ENCODE results near the gene URB2.
A peak's percentile ranks its signal among the peaks of the same experiment; 100 is the strongest.
"Not testable (repeated sequence)": the region's sequence is repeated elsewhere in the genome, so short reads cannot be mapped to it uniquely, and the experiment has no call there.

Gene URB2

DNA sequence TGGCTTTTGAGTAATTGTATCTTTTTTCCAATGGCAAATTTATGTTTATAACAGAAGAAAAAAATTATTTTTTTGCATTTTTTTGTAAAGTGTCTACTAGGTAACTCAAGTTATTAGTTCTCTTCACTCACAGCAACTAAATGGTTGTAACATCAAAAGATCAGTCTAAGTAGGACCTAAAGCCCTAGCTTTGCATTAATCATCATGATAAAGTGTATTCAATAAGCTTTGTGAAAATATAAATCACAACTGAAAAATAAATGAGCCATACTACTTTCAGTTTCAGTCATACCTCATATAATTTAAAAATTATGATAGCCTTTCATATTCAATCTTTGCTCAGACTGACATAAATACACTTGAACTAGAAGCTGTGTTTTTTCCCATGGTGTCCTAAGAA, 7.0 kb upstream of the URB2 start:
- H3K36me3 ChIP-seq (ENCODE audit: insufficient read depth, low read length): peaks cover 3% of the 10 kb centered on the region
- H3K27ac ChIP-seq (ENCODE audit: low read depth, low read length): no peak overlapping the region
- no peak overlapping the region for H3K4me3 ChIP-seq (ENCODE audit: low read depth in 1 of 2, low read length in 2 of 2)
- H3K9ac ChIP-seq (ENCODE audit: low read length): no peak overlapping the region
- no peaks in the 10 kb centered on the region for H3K27me3 ChIP-seq (ENCODE audit: control insufficient read depth in 1 of 2, insufficient read depth in 2 of 2, low read length in 2 of 2)
- H3K9me3 ChIP-seq (ENCODE audit: low read length): no peaks in the 10 kb centered on the region
- H3K4me1 ChIP-seq (ENCODE audit: insufficient read depth, low read length): peaks cover 16% of the 10 kb centered on the region

DNA sequence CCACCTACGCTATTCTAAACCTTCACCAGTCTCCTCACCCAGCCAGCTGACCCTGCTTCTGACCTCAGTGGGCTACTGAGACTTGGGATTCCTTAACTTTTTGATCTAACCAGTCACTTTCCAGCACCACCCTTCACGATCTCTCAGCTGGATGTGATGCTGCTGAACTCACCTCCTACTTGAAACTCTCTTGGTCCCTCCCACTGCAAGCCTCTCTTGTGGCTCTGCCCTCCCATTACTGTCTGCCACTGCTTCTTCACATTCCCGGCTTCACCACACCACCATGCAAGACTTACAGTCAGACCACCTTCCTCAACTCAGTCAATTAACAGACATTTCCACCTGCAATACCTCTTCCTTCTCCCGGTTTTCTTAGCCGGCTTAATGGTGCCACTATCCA, 6.4 kb upstream of the URB2 start:
- H3K27me3 ChIP-seq (ENCODE audit: control insufficient read depth in 1 of 2, insufficient read depth in 2 of 2, low read length in 2 of 2): no peaks in the 10 kb centered on the region
- no peak overlapping the region for H3K27ac ChIP-seq (ENCODE audit: low read depth, low read length)
- H3K9me3 ChIP-seq (ENCODE audit: low read length): no peaks in the 10 kb centered on the region
- peaks cover 22% of the 10 kb centered on the region for H3K4me1 ChIP-seq (ENCODE audit: insufficient read depth, low read length)
- H3K36me3 ChIP-seq (ENCODE audit: insufficient read depth, low read length): no peaks in the 10 kb centered on the region
- no peak overlapping the region for H3K4me3 ChIP-seq (ENCODE audit: low read depth in 1 of 2, low read length in 2 of 2)
- no peak overlapping the region for H3K9ac ChIP-seq (ENCODE audit: low read length)

DNA sequence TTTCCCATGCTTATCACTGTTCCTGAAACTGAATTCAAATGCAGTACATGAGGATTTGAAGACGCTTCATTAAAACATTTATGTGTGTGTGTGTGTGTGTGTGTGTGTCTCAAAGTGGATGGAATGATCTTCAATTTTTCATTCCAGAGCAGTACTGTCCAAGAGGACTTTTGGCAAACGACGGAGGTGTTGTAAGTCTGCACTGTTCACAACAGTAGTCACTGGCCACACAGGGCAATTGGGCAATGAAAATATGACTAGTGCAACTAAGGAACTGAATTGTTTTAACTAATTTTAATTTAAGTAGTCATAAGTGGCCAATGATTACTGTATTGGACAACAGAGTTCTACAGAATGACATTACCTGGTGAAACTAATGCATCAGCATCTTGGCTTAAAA, 5.2 kb upstream of the URB2 start:
- Histone ChIP-seq H3K27ac (ENCODE audit: low read depth, low read length) (no peak overlapping the region), H3K4me1 (ENCODE audit: insufficient read depth, low read length) (peaks cover 25% of the 10 kb centered on the region), H3K4me3 (ENCODE audit: low read depth in 1 of 2, low read length in 2 of 2) (no peak overlapping the region)

DNA sequence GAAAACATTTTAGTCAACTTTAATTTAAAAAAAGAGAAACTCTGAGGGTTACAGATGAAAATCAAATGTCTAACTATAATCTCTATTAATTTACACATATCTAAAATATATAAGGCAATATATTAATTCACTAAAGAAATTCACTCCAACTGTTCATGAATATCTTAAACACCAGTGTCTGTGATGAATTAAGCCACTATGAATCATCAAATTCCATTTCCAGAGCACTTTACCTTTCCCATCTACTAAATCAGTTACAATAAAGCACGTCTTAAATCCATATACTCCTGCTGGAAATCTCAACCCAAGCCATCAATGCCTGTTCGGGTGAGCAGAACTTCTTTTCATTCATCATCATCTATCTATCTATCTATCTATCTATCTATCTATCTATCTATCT, 4.4 kb upstream of the URB2 start:
- Histone ChIP-seq H3K4me3 (ENCODE audit: low read depth in 1 of 2, low read length in 2 of 2) (no peak overlapping the region), H3K9ac (ENCODE audit: low read length) (no peak overlapping the region), H3K36me3 (ENCODE audit: insufficient read depth, low read length) (no peaks in the 10 kb centered on the region), H3K27ac (ENCODE audit: low read depth, low read length) (no peak overlapping the region), H3K27me3 (ENCODE audit: control insufficient read depth in 1 of 2, insufficient read depth in 2 of 2, low read length in 2 of 2) (no peaks in the 10 kb centered on the region), H3K4me1 (ENCODE audit: insufficient read depth, low read length) (peaks cover 25% of the 10 kb centered on the region), H3K9me3 (ENCODE audit: low read length) (no peaks in the 10 kb centered on the region)

More for the DNA sequence above, 5.2 kb upstream of the URB2 start:
- no peaks in the 10 kb centered on the region for H3K36me3 ChIP-seq (ENCODE audit: insufficient read depth, low read length)
- no peaks in the 10 kb centered on the region for H3K27me3 ChIP-seq (ENCODE audit: control insufficient read depth in 1 of 2, insufficient read depth in 2 of 2, low read length in 2 of 2)
- no peak overlapping the region for H3K9ac ChIP-seq (ENCODE audit: low read length)
- H3K9me3 ChIP-seq (ENCODE audit: low read length): no peaks in the 10 kb centered on the region

DNA sequence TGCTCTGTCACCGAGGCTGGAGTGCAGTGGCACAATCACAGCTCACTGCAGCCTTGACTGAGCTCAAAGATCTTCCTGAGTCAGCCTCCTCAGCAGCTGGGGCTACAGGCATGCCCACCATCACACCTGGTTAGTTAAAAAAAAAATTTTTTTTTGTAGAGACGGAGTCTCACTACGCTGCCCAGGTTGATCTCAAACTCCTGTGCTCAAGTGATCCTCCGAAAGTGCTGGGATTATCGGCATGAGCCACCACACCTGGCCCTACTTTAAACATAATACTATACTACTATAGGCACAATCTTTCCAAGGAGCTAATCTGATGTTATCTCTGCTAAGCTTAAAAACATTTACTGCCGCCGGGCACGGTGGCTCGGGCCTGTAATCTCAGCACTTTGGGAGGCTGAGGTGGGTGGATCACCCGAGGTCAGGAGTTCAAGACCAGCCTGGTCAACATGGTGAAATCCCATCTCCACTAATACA, 3.4 kb upstream of the URB2 start:
- H3K4me3 ChIP-seq (ENCODE audit: low read depth in 1 of 2, low read length in 2 of 2); H3K36me3 ChIP-seq (ENCODE audit: insufficient read depth, low read length); H3K9me3 ChIP-seq (ENCODE audit: low read length); H3K9ac ChIP-seq (ENCODE audit: low read length); H3K27me3 ChIP-seq (ENCODE audit: control insufficient read depth in 1 of 2, insufficient read depth in 2 of 2, low read length in 2 of 2); H3K27ac ChIP-seq (ENCODE audit: low read depth, low read length): not testable (repeated sequence)
- H3K4me1 ChIP-seq (ENCODE audit: insufficient read depth, low read length): peaks cover 33% of the 10 kb centered on the region

DNA sequence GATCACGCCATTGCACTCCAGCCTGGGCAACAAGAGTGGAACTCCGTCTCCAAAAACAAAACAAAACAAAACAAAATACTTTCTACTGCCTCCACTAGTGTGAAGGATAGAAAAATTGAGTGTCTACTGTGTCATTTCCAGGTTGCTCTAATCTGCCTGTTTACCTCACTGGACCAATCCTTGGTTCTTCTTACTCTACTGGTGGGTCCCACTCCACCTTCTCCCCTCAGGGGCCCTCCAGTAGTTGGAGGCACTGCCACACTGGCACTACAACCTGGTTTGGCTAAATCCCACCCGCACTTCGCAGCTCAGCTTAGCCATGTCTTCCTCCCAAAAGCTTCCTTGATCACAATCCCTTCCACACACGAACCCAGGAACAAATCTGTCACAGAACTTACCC, 2.8 kb upstream of the URB2 start:
- Histone ChIP-seq H3K36me3 (ENCODE audit: insufficient read depth, low read length) (no peaks in the 10 kb centered on the region), H3K27ac (ENCODE audit: low read depth, low read length) (no peak overlapping the region), H3K27me3 (ENCODE audit: control insufficient read depth in 1 of 2, insufficient read depth in 2 of 2, low read length in 2 of 2) (no peaks in the 10 kb centered on the region), H3K9me3 (ENCODE audit: low read length) (no peaks in the 10 kb centered on the region), H3K4me3 (ENCODE audit: low read depth in 1 of 2, low read length in 2 of 2) (no peak overlapping the region), H3K9ac (ENCODE audit: low read length) (no peak overlapping the region), H3K4me1 (ENCODE audit: insufficient read depth, low read length) (peaks cover 33% of the 10 kb centered on the region)

DNA sequence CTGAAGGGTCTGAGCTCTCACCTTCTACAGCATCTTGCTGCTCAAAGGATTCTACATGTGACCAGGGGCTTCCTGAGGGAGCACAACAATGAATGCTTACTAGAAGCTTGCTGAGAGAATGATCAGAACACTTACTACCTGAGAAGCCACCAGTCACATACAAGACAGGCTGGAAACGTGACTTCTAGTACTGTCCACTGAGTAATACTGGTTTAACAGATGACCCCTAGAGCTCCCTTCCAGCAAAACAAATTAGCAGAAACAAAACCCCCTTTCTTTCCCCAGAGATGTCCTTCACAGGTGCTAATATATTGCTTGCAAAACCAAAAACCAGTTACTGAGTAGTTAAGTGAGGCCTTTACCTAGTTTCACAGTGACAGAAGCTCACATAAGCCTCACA, 2.2 kb upstream of the URB2 start:
- Histone ChIP-seq H3K27me3 (ENCODE audit: control insufficient read depth in 1 of 2, insufficient read depth in 2 of 2, low read length in 2 of 2) (no peaks in the 10 kb centered on the region), H3K4me3 (ENCODE audit: low read depth in 1 of 2, low read length in 2 of 2) (no peak overlapping the region), H3K9me3 (ENCODE audit: low read length) (no peaks in the 10 kb centered on the region), H3K36me3 (ENCODE audit: insufficient read depth, low read length) (no peaks in the 10 kb centered on the region), H3K27ac (ENCODE audit: low read depth, low read length) (no peak overlapping the region), H3K9ac (ENCODE audit: low read length) (no peak overlapping the region), H3K4me1 (ENCODE audit: insufficient read depth, low read length) (peaks cover 33% of the 10 kb centered on the region)

DNA sequence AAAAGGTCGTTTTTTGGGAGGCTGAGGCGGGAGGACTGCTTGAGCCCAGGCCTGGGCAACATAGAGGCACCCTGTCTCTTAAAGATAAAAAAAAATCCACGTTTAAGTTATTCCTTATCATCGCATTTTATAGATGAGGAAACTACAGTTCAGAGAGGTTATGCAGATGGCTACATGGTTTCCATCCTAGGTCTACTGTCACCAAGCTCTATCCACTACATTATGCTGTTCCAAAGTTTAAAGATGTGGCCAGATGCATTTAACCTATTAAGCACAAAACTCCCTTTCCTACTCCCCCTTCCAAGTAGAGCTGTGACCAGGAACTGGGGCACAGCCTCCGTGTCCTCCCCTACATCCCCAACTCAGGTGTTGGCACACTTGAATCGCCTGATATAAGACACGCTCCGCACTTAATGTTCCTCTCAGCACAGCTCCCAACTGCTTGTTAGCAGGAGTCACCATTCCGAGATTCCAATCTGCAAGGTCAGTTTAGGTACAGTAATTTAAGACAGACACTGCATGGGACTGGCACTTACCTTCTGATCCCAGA, 1.5 kb upstream of the URB2 start:
- peak overlapping the region; percentile 71 for H3K9ac ChIP-seq (ENCODE audit: low read length)
- peak overlapping the region; percentile 82 to 97 for H3K4me3 ChIP-seq (ENCODE audit: low read depth in 1 of 2, low read length in 2 of 2)
- H3K4me1 ChIP-seq (ENCODE audit: insufficient read depth, low read length): peaks cover 30% of the 10 kb centered on the region
- no peaks in the 10 kb centered on the region for H3K9me3 ChIP-seq (ENCODE audit: low read length)
- no peaks in the 10 kb centered on the region for H3K36me3 ChIP-seq (ENCODE audit: insufficient read depth, low read length)
- H3K27me3 ChIP-seq (ENCODE audit: control insufficient read depth in 1 of 2, insufficient read depth in 2 of 2, low read length in 2 of 2): no peaks in the 10 kb centered on the region
- H3K27ac ChIP-seq (ENCODE audit: low read depth, low read length): peak overlapping the region; percentile 70

DNA sequence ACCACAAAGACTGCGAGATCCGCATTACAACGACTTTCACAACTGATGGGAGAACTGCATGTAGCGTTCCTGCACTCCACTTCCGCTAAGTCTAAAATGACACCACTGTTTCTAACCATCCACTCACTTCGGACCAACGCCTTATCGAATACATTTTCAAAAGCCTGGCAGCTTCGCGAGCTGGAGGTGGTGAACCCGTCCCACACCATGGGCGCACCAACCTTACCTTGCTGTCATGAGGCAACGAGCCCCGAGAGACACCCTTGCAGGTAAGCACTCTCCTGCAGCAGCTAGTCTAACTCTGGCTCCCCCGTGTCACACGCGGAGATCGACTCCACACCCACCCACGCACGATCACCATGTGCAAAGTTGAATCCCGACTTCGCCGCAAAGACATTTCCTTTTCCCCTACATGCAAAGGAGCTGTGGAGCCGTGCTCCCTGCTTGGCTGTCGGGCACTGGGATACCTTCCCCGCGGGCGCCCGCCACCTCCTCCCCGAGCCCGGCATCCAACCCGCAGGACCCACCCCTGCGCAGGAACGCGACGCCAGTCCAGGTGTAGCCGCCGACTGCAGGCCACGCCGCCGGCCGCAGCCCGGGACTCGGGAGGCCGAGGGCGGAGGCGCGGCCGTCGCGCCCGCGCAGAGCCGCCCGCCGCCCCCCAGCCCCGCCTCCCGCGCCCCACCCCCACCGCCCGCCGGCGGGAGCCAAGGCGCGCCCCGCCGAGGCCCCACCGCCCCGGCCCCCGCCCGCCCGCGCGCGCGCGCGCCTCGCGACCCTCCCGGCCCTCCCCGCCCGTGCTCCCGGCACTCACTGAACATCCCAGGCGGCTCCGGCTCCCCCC, 754 bp upstream of the URB2 start:
- H3K27ac ChIP-seq (ENCODE audit: low read depth, low read length): peak overlapping the region; percentile 82
- H3K4me1 ChIP-seq (ENCODE audit: insufficient read depth, low read length): peaks cover 25% of the 10 kb centered on the region

DNA sequence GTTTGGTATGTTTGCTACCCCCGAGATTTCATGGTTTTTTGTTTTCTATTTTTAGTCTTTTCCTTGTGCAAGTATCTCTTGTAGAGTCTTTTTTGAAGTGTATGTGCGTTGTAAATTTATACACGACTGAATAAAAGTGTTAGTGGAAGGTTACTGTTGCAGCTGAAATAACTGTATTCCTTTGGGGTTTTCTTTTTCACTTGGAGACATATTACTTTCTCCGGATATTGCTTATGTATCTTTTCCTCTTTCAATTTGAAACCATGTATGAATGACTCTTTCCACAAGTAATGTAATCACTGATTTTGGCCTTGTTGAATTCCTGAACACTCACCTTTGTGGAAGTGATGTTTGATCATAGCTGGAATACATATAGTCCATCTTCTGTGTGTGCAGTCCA, 956 bp downstream of the URB2 start:
- Histone ChIP-seq H3K9me3 (ENCODE audit: low read length) (no peaks in the 10 kb centered on the region), H3K4me3 (ENCODE audit: low read depth in 1 of 2, low read length in 2 of 2) (peak overlapping the region in 1 of 2 donors; percentile 79), H3K4me1 (ENCODE audit: insufficient read depth, low read length) (peaks cover 25% of the 10 kb centered on the region), H3K9ac (ENCODE audit: low read length) (peak overlapping the region; percentile 39), H3K36me3 (ENCODE audit: insufficient read depth, low read length) (no peaks in the 10 kb centered on the region), H3K27ac (ENCODE audit: low read depth, low read length) (peak overlapping the region; percentile 82), H3K27me3 (ENCODE audit: control insufficient read depth in 1 of 2, insufficient read depth in 2 of 2, low read length in 2 of 2) (no peaks in the 10 kb centered on the region)

More for the DNA sequence above, 754 bp upstream of the URB2 start:
- no peaks in the 10 kb centered on the region for H3K9me3 ChIP-seq (ENCODE audit: low read length)
- no peaks in the 10 kb centered on the region for H3K36me3 ChIP-seq (ENCODE audit: insufficient read depth, low read length)
- H3K9ac ChIP-seq (ENCODE audit: low read length): peak overlapping the region; percentile 71
- H3K4me3 ChIP-seq (ENCODE audit: low read depth in 1 of 2, low read length in 2 of 2): peak overlapping the region; percentile 82 to 97
- H3K27me3 ChIP-seq (ENCODE audit: control insufficient read depth in 1 of 2, insufficient read depth in 2 of 2, low read length in 2 of 2): no peaks in the 10 kb centered on the region

DNA sequence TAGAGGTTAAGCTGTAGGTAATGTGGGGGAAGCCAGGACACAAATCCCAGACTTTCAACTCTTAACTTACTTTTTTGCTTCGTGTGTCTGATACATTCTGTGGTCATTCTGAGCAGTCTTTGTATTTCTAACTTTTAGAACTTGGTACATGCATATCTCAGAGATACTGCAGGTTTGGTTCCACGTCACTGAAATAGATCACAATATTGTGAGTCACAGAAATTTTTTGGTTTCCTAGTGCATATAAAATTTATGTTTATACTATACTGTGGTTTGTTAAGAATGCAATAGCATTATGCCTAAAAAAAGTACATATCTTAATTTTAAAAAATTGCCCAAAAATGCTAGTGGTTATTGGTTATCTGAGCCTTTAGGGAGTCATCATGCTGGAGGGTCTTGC, 3.2 kb downstream of the URB2 start:
- Histone ChIP-seq H3K27me3 (ENCODE audit: control insufficient read depth in 1 of 2, insufficient read depth in 2 of 2, low read length in 2 of 2) (no peaks in the 10 kb centered on the region), H3K4me1 (ENCODE audit: insufficient read depth, low read length) (peaks cover 14% of the 10 kb centered on the region), H3K9ac (ENCODE audit: low read length) (no peak overlapping the region), H3K9me3 (ENCODE audit: low read length) (no peaks in the 10 kb centered on the region), H3K27ac (ENCODE audit: low read depth, low read length) (no peak overlapping the region), H3K4me3 (ENCODE audit: low read depth in 1 of 2, low read length in 2 of 2) (no peak overlapping the region), H3K36me3 (ENCODE audit: insufficient read depth, low read length) (no peaks in the 10 kb centered on the region)

DNA sequence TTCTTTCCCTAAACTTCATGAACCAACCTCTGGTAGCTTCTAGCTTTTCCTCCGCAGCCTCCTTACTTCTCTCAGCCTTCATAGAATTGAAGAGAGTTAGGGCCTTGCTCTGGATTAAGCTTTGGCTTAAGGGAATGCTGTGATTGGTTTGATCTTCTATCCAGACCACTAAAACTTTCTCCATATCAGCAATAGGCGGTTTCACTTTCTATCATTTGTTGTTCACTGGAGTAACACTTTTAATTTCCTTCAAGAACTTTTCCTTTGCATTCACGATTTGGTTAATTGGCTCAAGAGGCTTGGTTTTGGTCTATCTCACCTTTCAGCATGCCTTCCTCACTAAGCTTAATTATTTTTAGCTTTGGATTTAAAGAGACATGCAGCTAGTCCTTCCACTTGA, 5.1 kb downstream of the URB2 start:
- Histone ChIP-seq H3K36me3 (ENCODE audit: insufficient read depth, low read length) (peaks cover 17% of the 10 kb centered on the region), H3K27me3 (ENCODE audit: control insufficient read depth in 1 of 2, insufficient read depth in 2 of 2, low read length in 2 of 2) (no peaks in the 10 kb centered on the region), H3K4me3 (ENCODE audit: low read depth in 1 of 2, low read length in 2 of 2) (no peak overlapping the region), H3K9ac (ENCODE audit: low read length) (no peak overlapping the region), H3K4me1 (ENCODE audit: insufficient read depth, low read length) (peaks cover 7% of the 10 kb centered on the region), H3K9me3 (ENCODE audit: low read length) (no peaks in the 10 kb centered on the region), H3K27ac (ENCODE audit: low read depth, low read length) (no peak overlapping the region)
